NB4 (cell line): ENCODE data around the gene ABCC4.

Experiments
- MYC ChIP-seq: IDR thresholded peaks from 2 replicates; pipeline ENCODE4 v1.6.1; 2011; ENCODE audit warnings: low read depth, low read length
- POLR2A ChIP-seq: IDR thresholded peaks from 2 replicates; pipeline ENCODE4 v1.6.1; 2011; ENCODE audit warnings: mild to moderate bottlenecking; ENCODE audit not compliant: insufficient read length; ENCODE audit errors: extremely low read depth
- TF ChIP-seq, protein P1 (sequence below): IDR thresholded peaks from one replicate; pipeline ENCODE4 v1.5.1; 2012; ENCODE audit warnings: low read depth, low read length

DNA sequence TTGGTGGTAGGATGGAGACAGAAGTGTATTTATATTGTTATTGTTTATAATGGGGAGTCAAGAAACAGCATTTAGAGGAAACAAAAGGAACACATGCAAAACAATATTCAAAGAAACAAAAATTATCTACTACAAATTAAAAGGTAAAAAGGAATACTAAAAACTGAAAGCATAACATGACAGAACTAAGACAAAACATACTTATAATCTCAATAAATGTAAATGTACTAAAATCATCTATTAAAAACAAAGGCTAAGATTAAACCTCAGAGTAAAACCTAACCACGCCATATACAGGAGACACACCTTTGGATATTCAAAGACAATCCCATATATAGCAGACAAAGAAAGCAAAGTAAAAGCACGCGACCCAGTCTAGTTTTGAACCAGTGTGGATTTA is 273.6 kb downstream of the ABCC4 start:
- TF ChIP-seq POLR2A (no peak), MYC (no peak)
- TF ChIP-seq, protein P1, sequence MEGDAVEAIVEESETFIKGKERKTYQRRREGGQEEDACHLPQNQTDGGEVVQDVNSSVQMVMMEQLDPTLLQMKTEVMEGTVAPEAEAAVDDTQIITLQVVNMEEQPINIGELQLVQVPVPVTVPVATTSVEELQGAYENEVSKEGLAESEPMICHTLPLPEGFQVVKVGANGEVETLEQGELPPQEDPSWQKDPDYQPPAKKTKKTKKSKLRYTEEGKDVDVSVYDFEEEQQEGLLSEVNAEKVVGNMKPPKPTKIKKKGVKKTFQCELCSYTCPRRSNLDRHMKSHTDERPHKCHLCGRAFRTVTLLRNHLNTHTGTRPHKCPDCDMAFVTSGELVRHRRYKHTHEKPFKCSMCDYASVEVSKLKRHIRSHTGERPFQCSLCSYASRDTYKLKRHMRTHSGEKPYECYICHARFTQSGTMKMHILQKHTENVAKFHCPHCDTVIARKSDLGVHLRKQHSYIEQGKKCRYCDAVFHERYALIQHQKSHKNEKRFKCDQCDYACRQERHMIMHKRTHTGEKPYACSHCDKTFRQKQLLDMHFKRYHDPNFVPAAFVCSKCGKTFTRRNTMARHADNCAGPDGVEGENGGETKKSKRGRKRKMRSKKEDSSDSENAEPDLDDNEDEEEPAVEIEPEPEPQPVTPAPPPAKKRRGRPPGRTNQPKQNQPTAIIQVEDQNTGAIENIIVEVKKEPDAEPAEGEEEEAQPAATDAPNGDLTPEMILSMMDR, result no peak
